Measurements from ENCODE around the gene MAP2K3.

DNA sequence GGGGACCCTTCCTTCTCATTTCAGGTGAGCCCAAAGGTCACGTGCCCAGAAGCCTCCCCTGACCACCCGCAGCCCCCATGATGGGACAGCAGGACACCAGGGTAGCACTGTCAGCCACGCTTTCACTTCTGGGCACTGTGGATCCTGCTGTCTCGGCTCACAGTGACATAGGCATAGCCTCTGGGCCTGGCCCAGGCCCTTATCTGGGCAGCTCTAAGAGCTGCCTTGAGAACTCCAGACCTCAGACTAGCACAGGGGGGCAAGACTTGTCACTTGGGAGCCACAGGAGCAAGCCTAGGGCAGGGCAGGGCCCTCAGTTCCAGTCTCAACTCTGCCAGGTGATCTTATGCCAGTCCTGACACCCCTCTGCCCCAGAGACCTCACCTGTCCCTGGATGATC, 36.0 kb upstream of the MAP2K3 start:
- TF ChIP-seq EZH2 (IDR thresholded peaks at IDR 0.05) = no peak
- TF ChIP-seq, protein P1, sequence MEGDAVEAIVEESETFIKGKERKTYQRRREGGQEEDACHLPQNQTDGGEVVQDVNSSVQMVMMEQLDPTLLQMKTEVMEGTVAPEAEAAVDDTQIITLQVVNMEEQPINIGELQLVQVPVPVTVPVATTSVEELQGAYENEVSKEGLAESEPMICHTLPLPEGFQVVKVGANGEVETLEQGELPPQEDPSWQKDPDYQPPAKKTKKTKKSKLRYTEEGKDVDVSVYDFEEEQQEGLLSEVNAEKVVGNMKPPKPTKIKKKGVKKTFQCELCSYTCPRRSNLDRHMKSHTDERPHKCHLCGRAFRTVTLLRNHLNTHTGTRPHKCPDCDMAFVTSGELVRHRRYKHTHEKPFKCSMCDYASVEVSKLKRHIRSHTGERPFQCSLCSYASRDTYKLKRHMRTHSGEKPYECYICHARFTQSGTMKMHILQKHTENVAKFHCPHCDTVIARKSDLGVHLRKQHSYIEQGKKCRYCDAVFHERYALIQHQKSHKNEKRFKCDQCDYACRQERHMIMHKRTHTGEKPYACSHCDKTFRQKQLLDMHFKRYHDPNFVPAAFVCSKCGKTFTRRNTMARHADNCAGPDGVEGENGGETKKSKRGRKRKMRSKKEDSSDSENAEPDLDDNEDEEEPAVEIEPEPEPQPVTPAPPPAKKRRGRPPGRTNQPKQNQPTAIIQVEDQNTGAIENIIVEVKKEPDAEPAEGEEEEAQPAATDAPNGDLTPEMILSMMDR (IDR thresholded peaks at IDR 0.05) = no peak
